ENCODE results near the gene TPRKB.
"Not testable (repeated sequence)": the region's sequence is repeated elsewhere in the genome, so short reads cannot be mapped to it uniquely, and the experiment has no call there.

The TPRKB gene

DNA sequence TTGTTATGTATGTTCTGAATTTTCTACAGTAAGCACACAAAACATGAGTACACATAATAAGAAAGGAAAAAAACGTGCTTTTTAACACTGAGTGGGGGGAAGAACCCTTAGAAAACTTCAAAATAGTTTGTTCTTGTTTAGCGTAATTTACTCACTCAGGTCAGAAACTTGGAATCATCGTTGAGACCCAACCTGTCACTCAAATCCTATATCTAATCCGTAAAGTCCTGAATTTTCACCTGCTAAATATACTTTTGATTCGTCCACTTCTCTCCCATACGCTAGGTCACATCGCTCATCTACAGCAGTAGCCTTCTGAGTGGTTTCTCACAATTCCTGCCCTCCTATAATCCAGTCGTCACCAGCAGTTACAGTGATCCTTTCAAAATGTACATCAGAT lies 767 bp downstream of the TPRKB start:
- no peak for DNase-seq

- DNase-seq: no peak
Observed at GRCh38 chr2:73730810-73731209, 6.3 kb downstream of the TPRKB start.

DNA sequence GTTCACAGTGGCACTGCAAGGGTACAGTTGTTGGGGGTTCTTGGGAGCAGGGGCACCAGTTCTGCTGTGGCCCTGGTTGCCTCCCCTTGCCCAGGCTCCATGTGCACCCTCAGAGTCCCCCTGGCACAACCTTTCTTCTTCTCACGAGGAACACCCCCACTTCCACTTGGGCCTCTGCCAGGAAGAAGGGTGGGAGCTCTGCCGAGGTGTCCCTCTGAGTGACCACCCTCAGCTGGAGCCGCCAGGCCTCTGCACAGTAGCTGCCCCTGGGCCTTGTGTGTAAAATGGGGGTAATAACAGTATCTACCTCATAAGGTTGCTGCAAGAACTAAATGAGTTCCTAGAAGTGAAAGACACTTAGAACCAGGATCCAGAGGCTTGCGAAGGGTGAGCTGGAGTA lies 8.4 kb downstream of the TPRKB start:
- no peak for DNase-seq

DNA sequence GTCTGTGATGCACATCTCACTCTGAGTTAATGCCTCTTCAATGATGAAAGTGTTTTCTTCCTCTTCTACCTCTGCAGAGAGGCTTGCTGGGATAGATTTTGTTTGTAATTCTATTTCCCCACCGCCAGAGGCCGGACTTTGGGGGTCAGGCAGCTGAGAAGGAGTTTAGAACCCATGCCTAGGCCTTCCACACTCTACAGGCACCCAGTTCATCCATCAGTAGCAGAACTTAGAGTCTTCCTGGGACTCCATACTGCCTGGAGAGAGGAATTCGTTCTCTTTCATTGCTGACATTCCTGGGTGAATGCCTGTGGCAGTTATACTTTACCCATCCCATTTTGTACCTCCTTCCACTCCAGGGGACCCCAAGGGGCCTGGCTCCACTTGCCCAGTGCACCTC lies 9.1 kb downstream of the TPRKB start:
- DNase-seq: no peak

GRCh38 chr2:73726657-73727056 lies 10.5 kb downstream of the TPRKB start:
- not testable (repeated sequence) for DNase-seq

DNA sequence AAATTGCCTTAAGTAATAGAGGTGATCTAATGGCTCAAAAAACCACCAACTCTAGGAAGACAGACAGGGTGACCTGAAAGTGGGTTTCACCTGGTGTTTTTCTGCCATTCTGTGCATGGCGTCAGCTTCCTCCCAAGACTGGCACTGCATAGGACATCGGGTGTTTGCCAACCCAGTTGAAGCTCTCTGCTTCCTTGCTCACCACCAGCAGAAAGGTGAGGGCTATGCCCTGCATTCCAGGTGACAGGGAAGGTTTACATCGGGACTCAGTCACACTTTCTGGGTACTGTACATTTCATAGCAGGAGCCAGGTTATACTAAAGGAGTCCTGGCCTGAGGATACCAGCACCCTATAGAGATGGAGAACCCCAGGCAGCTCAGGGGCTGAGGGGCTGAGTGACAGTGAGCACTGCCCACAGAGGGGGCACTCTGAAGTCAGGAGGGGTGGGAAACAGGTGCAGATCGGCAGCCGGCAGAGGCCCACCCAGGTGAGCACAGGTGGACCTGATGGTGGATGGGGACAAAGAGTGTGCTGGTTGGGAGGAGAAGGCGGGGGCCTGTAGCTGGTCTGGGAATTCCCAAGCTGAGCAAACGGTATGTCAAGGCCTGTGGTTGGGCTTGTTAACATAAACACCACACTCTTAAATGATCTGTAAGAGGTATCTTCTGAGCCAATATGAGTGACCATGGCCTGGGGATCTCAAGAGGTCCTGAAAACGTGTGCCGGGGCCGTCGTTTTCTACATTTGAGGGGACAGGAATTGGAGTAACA lies 18.1 kb downstream of the TPRKB start:
- DNase-seq: no peak

DNA sequence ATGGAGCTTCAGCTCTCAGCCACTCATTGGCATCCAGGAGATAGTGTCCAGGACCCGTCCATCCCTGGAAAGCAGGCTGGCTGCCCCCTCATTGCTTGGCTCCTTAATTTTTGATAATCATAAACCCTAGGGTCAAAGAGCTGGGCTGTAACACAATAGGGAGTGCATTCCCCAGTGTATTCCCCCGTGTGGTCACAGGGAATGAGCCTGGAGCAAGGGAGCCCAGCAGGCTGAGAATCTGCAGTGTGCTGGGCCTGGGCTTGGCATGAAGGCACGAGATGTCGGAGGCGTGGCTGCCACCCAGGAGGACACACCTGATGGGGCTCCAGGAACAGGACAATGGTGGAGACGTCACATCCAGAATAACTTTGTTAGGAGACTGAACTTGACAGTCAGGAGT lies 18.7 kb downstream of the TPRKB start:
- no peak for DNase-seq

- DNase-seq: not testable (repeated sequence)
Observed at GRCh38 chr2:73717695-73718094, 19.4 kb downstream of the TPRKB start.

- no peak for DNase-seq
Observed at GRCh38 chr2:73717251-73717606, 19.9 kb downstream of the TPRKB start.

DNA sequence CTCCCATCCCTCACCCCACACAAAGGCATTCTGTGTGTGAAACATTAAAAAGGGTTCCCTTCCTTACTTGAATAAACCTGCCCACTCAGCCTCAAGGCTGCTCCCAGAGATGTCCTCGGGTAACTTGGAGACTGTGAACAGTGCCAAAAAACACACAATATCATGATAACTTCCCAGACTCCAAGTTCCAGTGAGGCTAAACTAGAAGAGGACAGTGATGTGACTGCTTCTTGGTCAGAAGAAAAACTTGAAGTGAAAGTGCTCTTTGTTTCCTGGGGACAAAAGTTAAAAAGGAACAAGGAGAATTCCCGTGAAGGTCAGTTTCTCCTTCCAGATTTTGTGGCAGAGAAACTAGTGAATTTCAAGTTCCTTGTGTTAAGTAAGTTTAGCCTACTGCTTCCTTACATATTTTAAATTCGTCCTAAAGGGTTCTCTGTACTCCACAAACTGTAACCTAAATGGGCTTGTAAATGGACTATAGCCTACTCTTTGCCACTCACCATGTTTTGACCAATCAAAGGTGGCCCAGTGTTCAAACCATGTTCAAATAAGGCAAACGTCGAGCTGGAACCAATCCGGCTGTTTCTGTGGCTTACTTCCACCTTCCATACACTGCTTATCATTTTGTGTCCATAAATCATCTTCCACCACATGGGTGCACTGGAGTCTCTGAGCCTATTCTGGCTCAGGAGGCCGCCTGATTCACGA lies 20.4 kb downstream of the TPRKB start:
- no peak for DNase-seq

DNA sequence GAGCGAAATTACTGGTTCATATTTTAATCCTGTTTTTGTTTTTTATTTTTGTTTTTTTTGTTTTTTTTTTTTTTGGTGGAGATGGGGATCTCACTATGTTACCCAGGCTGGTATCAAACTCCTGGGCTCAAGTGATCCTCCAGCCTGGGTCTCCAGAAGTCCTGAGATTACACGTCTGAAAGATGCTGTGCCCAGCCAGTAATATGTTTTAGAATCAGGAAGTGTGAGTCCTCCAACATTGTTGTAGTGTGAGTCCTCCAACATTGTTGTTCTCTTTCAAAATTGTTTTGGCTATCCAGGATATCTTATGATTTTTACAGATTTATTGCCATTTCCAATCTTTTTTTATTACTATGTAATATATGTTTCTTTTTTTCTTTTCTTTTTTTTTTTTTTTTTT lies 23.1 kb downstream of the TPRKB start:
- DNase-seq: no peak

DNA sequence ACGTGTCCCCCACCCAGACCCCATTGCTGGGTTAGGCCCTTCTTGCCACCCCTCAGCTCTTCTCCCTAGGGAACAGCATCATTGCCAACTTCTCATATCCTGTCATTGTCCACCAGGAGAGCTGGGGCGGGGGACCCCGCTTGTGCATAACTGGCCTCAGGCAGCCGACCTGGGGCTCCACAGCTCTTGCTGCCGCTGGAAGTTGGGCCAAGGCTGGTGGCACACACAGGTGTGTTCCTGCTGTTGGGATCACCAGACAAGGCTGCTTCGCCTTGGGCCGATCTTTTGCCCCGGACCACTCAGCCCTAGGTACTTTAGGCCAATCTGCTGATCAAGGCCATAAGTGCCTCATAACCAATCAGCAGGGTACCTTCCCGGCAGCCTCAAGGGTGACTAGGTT lies 28.6 kb downstream of the TPRKB start:
- no peak for DNase-seq

DNA sequence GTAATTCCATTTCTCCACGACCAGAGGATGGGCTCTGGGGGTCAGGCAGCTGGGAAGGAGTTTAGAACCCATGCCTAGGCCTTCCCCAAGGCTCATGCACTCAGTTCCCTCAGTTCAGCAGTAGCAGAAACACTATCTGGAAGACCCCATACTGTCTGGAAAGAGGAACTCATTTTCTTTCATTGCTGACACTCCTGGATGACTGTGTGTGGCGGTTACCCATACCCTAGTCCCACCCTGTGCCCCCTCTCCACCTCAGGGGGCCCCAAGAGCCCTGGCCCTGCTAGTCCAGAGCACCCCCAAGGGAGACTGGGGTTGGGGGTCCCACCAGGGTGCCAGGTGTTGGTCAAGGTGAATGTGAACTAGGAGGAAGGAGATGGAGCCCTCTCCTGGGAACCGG lies 29.5 kb downstream of the TPRKB start:
- no peak for DNase-seq

GRCh38 chr2:73707058-73707457 lies 30.1 kb downstream of the TPRKB start:
- DNase-seq: no peak

DNA sequence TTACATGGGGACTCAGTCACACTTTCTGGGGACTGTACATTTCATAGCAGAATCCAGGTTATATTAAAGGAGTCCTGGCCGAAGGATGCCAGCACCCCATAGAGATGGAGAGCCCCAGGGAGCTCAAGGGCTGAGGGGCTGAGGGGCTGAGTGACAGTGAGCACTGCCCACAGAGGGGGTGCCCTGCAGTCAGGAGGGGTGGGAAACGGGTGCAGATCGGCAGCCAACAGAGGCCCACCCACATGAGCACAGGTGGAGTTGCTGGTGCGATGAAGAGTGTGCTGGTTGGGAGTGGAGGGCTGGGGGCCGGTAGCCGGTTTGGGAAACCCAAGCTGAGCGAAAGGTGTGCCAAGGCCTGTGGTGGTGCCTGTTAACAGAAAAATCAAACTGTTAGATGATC lies 32.1 kb downstream of the TPRKB start:
- no peak for DNase-seq

GRCh38 chr2:73704285-73704684 lies 32.9 kb downstream of the TPRKB start:
- no peak for DNase-seq

- no peak for DNase-seq
Observed at GRCh38 chr2:73703675-73704074, 33.5 kb downstream of the TPRKB start.

- DNase-seq: not testable (repeated sequence)
Observed at GRCh38 chr2:73702852-73703493, 34.2 kb downstream of the TPRKB start.

DNA sequence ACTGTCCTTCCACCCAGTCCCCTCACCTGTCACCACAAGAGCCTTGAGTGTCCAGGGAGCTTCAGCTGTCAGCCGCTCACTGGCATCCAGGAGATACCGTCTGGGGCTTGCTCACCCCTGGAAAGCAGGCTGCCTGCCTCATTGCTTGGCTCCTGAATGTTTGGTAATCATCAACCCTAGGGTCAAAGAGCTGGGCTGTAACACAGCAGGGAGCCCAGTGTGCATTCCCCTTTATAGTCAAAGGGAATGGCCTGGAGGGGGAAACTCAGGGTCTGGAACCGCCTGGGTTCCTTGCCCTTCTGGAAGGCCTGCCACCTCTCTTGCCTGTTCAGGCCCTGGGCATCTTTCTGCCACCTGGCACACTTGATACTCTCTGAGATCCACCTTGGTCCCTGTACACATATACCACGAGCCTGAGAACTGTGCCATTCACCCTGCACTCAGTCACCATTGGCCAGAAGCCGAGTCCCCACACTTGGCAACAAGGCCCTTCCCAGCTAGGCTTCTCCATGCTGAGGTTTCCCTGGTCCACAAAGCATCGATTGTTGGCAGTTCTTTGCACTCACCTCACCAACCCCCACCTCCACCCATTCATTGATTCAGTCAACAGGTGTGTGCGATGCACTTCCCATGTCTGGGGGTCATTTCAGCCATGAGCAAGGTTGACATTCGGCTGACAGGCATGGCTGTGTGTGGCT lies 35.0 kb downstream of the TPRKB start:
- DNase-seq: no peak

DNA sequence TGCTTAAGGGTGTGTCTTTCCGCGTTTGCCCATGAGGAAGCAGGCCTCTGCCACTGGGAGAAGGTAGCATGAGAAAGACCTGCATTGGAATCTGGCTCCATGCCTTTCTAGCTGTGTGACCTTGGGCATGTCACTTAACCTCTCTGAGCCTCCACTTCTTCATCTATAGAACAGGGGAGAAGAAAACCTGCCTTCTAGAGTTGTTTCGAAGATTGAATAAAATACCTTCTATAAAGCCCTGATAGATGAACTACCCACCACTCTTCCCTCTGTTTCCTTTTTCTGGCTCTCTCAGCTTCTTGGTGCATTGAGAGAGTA lies 35.7 kb downstream of the TPRKB start:
- not testable (repeated sequence) for DNase-seq

DNA sequence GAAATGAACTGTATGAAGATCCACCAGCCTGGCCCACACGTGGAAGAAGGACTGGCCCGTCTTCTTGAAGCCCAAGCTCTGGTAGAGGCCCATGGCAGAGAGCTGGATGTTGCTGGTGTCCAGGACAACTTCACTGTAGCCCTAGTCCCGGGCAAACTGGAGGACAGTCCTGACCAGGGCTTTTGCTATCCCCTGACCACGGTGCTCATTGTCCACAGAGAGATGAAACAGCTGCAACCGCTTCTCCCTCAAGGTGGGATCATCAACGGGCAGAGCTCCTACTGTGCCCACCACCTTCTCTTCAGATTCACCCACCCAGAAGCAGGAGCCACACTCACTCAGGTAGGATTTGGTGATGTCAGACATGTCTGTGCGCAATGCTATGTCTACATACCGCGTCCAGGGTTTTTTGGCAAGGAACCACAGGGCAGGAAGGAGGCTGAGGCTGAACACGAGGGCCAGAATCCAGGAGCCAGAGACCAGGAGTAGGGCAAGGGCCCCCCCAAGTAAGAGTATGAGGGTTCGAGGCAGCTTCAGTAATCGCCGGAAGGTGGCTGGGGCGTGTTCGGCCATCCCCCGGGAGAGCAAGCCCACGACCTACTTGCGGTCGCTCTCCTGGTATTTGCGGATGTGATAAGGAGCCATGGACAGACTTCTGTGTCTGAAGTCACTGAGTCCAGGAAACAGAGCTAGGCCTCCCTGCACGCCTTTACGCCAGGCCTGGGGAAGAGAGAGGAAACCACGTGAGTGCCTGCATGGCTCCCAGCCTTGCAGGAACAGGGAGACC lies 36.3 kb downstream of the TPRKB start:
- DNase-seq: no peak

GRCh38 chr2:73700131-73700611 lies 37.0 kb downstream of the TPRKB start:
- DNase-seq: no peak

- DNase-seq: no peak
Observed at GRCh38 chr2:73699437-73699836, 37.7 kb downstream of the TPRKB start.

Data from T-helper 1 cell (primary cell).